Pancreas (tissue), 10 donors: ENCODE data around the gene FTH1. TPM values are rescaled to one million over a fixed set of nuclear protein-coding genes. Genes with fewer than 3 reads are reported as not detected.

Source experiments
- ATAC-seq, 4 donors: fragments of 200-7000 bp; cut with Tn5 transposase; one replicate each; pipeline versions ENCODE4 v1.8.0 to v1.9.1; 2020; ENCODE audit warnings: mild to moderate bottlenecking in 4 of 4, moderate library complexity in 4 of 4
- DNase-seq, 6 donors: peaks; one replicate each; pipeline ENCODE4 v3.0.0-alpha.2; 2020
- FAIRE-seq: peaks from 2 replicates; lab custom pipeline; 2012; peaks lifted over from hg19 to GRCh38; lab: Jason Lieb, UNC
- H3K27ac ChIP-seq, 4 donors: fragments of 200-600 bp; sonication (generic); 1 replicate in 3 of 4; 2 replicates in 1 of 4; pipeline versions ENCODE4 v1.5.0 to v1.8.0; 2020
- H3K27me3 ChIP-seq, 4 donors: fragments of 200-600 bp; one replicate each; pipeline ENCODE4 v1.8.0; 2021
- H3K36me3 ChIP-seq, 3 donors: fragments of 200-600 bp; sonication (generic) in 1 of 3; one replicate each; pipeline versions ENCODE4 v1.5.0 to v1.8.0; 2020 to 2021
- H3K4me1 ChIP-seq, 3 donors: fragments of 200-600 bp; one replicate each; pipeline ENCODE4 v1.8.0; 2021
- H3K4me3 ChIP-seq, 4 donors: fragments of 200-600 bp; sonication (generic) in 2 of 4; one replicate each; pipeline versions ENCODE4 v1.5.0 to v1.8.0; 2020 to 2021
- H3K9me3 ChIP-seq, 4 donors: fragments of 200-600 bp; one replicate each; pipeline ENCODE4 v1.8.0; 2021
- CTCF ChIP-seq, 4 donors: fragments of 200-600 bp; sonication (generic) in 3 of 4; IDR thresholded peaks; one replicate each; pipeline versions ENCODE4 v1.5.0 to v1.8.0; 2021; ENCODE audit warnings: antibody characterized with exemption in 4 of 4
- WGBS, 2 donors: extraction: QIAGEN DNeasy Blood & Tissue Kit; methylation state at CpG; one replicate each; pipeline ENCODE4 v1.1.7; 2013; 5-methylcytosine and 5-hydroxymethylcytosine counted together
- intact Hi-C, 3 donors: fragments of 100-400 bp; cut with DNase I; formaldehyde crosslinking; loops; one replicate each; pipeline versions ENCODE4 v1.11.1 to v1.14.2; 2022
- polyA plus RNA-seq, 2 donors: library from polyadenylated mRNA; stranded (reverse); fragments of 200-250 nt; gene quantifications; one replicate each; pipeline ENCODE4 v1.2.3, GENCODE V29; 2013
- total RNA-seq, 6 donors: library from RNA; stranded (reverse); fragmentation: NEBNext Ultra II Directional in 4 of 6; extraction: Animal tissue kit (Norgen Biotek cat#: 25700) in 4 of 6; gene quantifications; one replicate each; pipeline versions ENCODE4 v1.2.1 to v1.2.4, GENCODE V29; 2021 to 2023
- donor health status: healthy with polysubstance abuse.
- donor health status: DM: no; HTN: no; CAD: no; lungs with moderate emphysema.
- donor health status: DM: no; HTN: no; CAD: no.
- donor health status: control.
- donor health status: control.
- donor health status: Bipolar disorder and iron deficiency.
- donor health status: DM: yes; HTN: yes; CAD: no.
- donor health status: DM: no; HTN: no; CAD: no.
- donor health status: DM: no; HTN: no; CAD: no.
- donor health status: DM: yes; HTN: yes; CAD: no.

The FTH1 gene
- total and polyA plus RNA-seq, 8 donors: 1,114 to 1,772 (median 1,396) TPM

- peak; percentile 75 to 94 (median 86) for DNase-seq
These were observed 7.6 kb upstream of the FTH1 start for GRCh38 chr11:61974766-61975631.

GRCh38 chr11:61973476-61974162 lies 6.2 kb upstream of the FTH1 start:
- FAIRE-seq: no peak
- Histone ChIP-seq H3K4me3 (peak overlapping the region in 2 of 4 donors; percentile 6 to 13), H3K27me3 (no peaks in the 10 kb centered on the region), H3K36me3 (no peaks in the 10 kb centered on the region), H3K27ac (peak overlapping the region; percentile 63 to 99 (median 88)), H3K4me1 (peaks cover 53 to 60% (median 56%) of the 10 kb centered on the region in 3 donors), H3K9me3 (no peaks in the 10 kb centered on the region)
- ATAC-seq: no peak
- intact Hi-C loops: no loop called here
- DNase-seq: peak in 5 of 6 donors; percentile 38 to 61 (median 47)
- no peak for TF ChIP-seq CTCF (IDR thresholded peaks at IDR 0.05)
- WGBS, 2 donors: 34 to 37% methylated on average over 10 of the region's 10 CpGs

More at GRCh38 chr11:61974766-61975631, 7.6 kb upstream of the FTH1 start:
- H3K27ac ChIP-seq: peak overlapping the region; percentile 86 to 99 (median 92)
- H3K36me3 ChIP-seq: no peaks in the 10 kb centered on the region
- peak overlapping the region; percentile 14 to 46 (median 38) for H3K4me3 ChIP-seq
- no peak for TF ChIP-seq CTCF (IDR thresholded peaks at IDR 0.05)
- intact Hi-C loops: no loop called here
- H3K27me3 ChIP-seq: no peaks in the 10 kb centered on the region
- WGBS, 2 donors: 19 to 23% methylated on average over 14 of the region's 14 CpGs
- ATAC-seq (peak; percentile 54 to 70 (median 58)), FAIRE-seq (no peak)
- peaks cover 51 to 58% (median 52%) of the 10 kb centered on the region in 3 donors for H3K4me1 ChIP-seq
- H3K9me3 ChIP-seq: no peaks in the 10 kb centered on the region

- intact Hi-C loops: no loop called here
- 17% methylated on average over 11 of the region's 11 CpGs for WGBS, 2 donors
- Histone ChIP-seq H3K36me3 (no peaks in the 10 kb centered on the region), H3K27me3 (no peaks in the 10 kb centered on the region), H3K4me3 (peak overlapping the region in 1 of 4 donors; percentile 19), H3K4me1 (peaks cover 47 to 57% (median 55%) of the 10 kb centered on the region in 3 donors), H3K27ac (peak overlapping the region; percentile 63 to 99 (median 88)), H3K9me3 (no peaks in the 10 kb centered on the region)
- TF ChIP-seq CTCF (IDR thresholded peaks at IDR 0.05): no peak
- DNase-seq: peak in 4 of 6 donors; percentile 32 to 64 (median 54)
- no peak for FAIRE-seq
- peak; percentile 10 to 30 (median 20) for ATAC-seq
These were observed 5.4 kb upstream of the FTH1 start for GRCh38 chr11:61972672-61973475.

GRCh38 chr11:61972112-61972671 lies 4.8 kb upstream of the FTH1 start:
- peaks cover 47 to 57% (median 55%) of the 10 kb centered on the region in 3 donors for H3K4me1 ChIP-seq
- no peaks in the 10 kb centered on the region for H3K27me3 ChIP-seq
- peak overlapping the region in 1 of 4 donors; percentile 19 for H3K4me3 ChIP-seq
- no peaks in the 10 kb centered on the region for H3K36me3 ChIP-seq
- ATAC-seq (no peak), DNase-seq (peak in 1 of 6 donors; percentile 27), FAIRE-seq (no peak)
- 34 to 41% methylated on average over 7 of the region's 7 CpGs for WGBS, 2 donors
- peak overlapping the region; percentile 63 to 99 (median 88) for H3K27ac ChIP-seq
- no peaks in the 10 kb centered on the region for H3K9me3 ChIP-seq
- intact Hi-C loops: no loop called here
- TF ChIP-seq CTCF (IDR thresholded peaks at IDR 0.05): no peak
